Duodenal mucosa (tissue), 2 donors: ENCODE results near the gene GPR152.

Experiments used
- H3K27ac ChIP-seq: one replicate; pipeline ENCODE4 v1.7.0; 2013; ENCODE audit warnings: low read depth, low read length
- H3K27me3 ChIP-seq, 2 donors: one replicate each; pipeline ENCODE4 v1.7.0; 2013; ENCODE audit warnings: low read length in 2 of 2, control low read depth in 1 of 2; ENCODE audit not compliant: insufficient read depth in 2 of 2, control insufficient read depth in 1 of 2
- H3K36me3 ChIP-seq, 2 donors: one replicate each; pipeline ENCODE4 v1.7.0; 2013; ENCODE audit warnings: low read length in 2 of 2, control low read depth in 1 of 2; ENCODE audit not compliant: insufficient read depth in 2 of 2, control insufficient read depth in 1 of 2
- H3K4me1 ChIP-seq, 2 donors: one replicate each; pipeline ENCODE4 v1.7.0; 2013; ENCODE audit warnings: low read length in 2 of 2, control low read depth in 1 of 2; ENCODE audit not compliant: insufficient read depth in 2 of 2, control insufficient read depth in 1 of 2
- H3K4me3 ChIP-seq, 2 donors: one replicate each; pipeline ENCODE4 v1.7.0; 2013; ENCODE audit warnings: low read length in 2 of 2, low read depth in 1 of 2
- H3K9ac ChIP-seq, 2 donors: one replicate each; pipeline ENCODE4 v1.7.0; 2013; ENCODE audit warnings: low read length in 2 of 2, low read depth in 1 of 2
- H3K9me3 ChIP-seq, 2 donors: one replicate each; pipeline ENCODE4 v1.7.0; 2013; ENCODE audit warnings: low read length in 2 of 2, control low read depth in 1 of 2; ENCODE audit not compliant: control insufficient read depth in 1 of 2

The GPR152 gene, protein sequence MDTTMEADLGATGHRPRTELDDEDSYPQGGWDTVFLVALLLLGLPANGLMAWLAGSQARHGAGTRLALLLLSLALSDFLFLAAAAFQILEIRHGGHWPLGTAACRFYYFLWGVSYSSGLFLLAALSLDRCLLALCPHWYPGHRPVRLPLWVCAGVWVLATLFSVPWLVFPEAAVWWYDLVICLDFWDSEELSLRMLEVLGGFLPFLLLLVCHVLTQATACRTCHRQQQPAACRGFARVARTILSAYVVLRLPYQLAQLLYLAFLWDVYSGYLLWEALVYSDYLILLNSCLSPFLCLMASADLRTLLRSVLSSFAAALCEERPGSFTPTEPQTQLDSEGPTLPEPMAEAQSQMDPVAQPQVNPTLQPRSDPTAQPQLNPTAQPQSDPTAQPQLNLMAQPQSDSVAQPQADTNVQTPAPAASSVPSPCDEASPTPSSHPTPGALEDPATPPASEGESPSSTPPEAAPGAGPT

DNA sequence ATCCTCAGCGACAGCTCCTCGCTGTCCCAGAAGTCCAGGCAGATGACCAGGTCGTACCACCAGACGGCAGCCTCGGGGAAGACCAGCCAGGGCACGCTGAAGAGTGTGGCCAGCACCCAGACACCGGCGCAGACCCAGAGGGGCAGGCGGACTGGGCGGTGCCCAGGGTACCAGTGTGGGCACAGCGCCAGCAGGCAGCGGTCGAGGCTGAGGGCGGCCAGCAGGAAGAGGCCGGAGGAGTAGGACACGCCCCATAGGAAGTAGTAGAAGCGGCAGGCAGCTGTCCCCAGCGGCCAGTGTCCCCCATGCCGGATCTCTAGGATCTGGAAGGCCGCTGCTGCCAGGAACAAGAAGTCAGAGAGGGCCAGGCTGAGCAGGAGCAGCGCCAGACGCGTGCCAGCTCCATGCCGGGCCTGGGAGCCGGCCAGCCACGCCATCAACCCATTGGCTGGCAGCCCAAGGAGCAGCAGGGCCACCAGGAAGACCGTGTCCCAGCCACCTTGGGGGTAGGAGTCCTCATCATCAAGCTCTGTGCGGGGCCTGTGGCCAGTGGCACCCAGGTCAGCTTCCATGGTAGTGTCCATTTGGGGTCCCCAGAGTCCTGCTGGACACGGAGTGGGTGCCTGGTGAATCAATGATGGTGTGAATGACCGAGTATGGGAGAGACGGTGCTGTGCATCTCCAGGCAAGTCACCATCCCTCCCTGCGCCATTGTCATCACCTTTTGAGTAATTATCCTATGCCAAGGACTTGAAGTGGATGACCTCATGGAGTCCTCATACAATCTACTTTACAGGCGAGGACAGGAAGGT, at the start of gene GPR152:
Gene GPR152, minus strand, starts transcription at position 589 of the 812 bp plus-strand sequence. Its CDS starts 5 bp downstream, at position 584.
- Histone ChIP-seq H3K27ac (no peak within 1 kb of the TSS), H3K4me1 (peaks cover 0 to 18% of the 10 kb centered on the region in 2 donors), H3K36me3 (no peaks in the 10 kb centered on the region), H3K9ac (no peak within 1 kb of the TSS), H3K9me3 (no peaks in the 10 kb centered on the region), H3K27me3 (no peaks in the 10 kb centered on the region), H3K4me3 (no peak within 1 kb of the TSS)

DNA sequence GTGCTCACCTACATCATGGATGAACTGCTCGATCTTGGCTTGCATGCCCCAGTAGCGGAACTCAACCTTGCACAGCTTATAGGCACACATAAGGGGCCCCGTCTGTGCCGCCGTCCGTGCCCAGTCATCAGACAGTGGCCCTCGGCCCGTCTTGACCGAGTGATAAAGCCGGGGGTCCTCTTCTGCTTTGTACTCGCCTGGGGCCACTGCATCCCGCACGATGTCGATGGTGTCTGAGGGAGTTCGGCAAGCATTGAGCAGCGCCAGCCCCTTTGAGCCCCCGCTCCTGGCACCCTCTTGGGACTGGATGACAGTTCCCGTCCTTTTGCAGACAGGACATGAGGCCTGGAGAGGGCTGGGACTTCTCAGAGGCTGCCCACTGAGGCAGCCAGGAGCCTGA, 49.3 kb upstream of the GPR152 start:
- no peak overlapping the region for H3K9ac ChIP-seq
- no peaks in the 10 kb centered on the region for H3K27me3 ChIP-seq
- no peak overlapping the region for H3K27ac ChIP-seq
- no peaks in the 10 kb centered on the region for H3K9me3 ChIP-seq
- peaks cover 13 to 50% of the 10 kb centered on the region in 2 donors for H3K36me3 ChIP-seq
- H3K4me3 ChIP-seq = no peak overlapping the region
- peaks cover 17 to 30% of the 10 kb centered on the region in 2 donors for H3K4me1 ChIP-seq

DNA sequence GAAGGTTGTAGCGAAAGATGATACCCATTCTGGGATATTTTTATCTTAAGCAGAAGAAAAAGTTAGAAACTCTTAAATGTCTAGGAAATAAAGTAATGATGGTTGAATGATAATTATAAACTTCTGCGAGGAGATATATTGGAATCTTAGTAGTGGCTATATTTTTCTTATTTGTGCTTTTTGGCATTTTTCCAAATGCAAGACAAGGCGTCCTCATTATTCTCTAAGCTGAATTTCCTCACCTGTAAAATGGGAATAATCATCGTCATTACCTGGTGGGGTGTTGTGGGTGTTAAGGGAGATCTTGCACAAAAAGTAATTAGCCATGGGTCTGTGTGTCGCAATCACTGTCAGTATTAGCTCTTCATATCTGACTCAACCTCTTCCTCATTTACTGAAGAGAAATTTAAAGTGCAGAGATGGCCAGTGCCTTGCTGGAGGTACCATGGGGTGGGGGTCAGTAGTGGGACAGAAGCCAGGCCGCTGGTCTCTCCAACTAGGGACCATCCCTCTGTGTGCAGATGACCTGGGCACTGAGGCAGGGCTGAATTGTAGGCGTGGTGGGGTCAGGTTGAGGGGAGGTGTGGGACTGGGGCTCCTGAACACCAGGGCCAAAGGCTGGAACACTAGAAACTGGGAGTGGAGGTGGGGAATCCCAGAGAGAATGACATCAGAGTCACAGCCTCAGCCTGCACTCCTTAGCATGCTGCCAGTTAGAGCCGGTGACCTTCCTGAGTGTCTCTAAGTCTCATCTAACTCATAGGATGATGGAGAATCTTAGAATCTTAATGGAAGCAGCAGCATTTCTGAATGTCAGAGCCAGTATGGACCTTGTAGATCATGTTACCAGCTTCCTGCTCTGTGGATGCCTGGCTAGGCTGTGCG, 48.5 kb upstream of the GPR152 start:
- H3K4me1 ChIP-seq = peaks cover 10 to 22% of the 10 kb centered on the region in 2 donors
- no peaks in the 10 kb centered on the region for H3K9me3 ChIP-seq
- no peaks in the 10 kb centered on the region for H3K27me3 ChIP-seq
- peaks cover 14 to 49% of the 10 kb centered on the region in 2 donors for H3K36me3 ChIP-seq
- H3K27ac ChIP-seq = no peak overlapping the region
- H3K9ac ChIP-seq = no peak overlapping the region
- H3K4me3 ChIP-seq = no peak overlapping the region

DNA sequence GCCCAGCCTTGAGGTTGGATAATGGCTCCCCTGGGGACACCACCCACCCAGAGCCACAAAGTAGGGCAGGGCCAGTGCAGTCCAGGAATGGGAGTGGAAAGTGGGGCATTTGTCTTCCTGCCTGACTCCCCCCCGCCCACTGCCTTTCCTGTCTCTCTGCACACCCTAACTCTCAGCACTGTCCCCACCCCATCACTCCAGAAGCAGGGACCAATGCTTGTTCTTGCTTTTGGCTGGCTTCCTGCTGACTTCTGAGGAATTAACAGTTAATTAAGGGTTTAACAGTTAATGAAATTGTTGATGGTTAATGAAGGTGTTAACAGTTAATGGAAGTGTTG, 47.9 kb upstream of the GPR152 start:
- Histone ChIP-seq H3K27ac (no peak overlapping the region), H3K9ac (no peak overlapping the region), H3K27me3 (no peaks in the 10 kb centered on the region), H3K36me3 (peaks cover 14 to 55% of the 10 kb centered on the region in 2 donors), H3K4me1 (peaks cover 6 to 16% of the 10 kb centered on the region in 2 donors), H3K4me3 (no peak overlapping the region), H3K9me3 (no peaks in the 10 kb centered on the region)

DNA sequence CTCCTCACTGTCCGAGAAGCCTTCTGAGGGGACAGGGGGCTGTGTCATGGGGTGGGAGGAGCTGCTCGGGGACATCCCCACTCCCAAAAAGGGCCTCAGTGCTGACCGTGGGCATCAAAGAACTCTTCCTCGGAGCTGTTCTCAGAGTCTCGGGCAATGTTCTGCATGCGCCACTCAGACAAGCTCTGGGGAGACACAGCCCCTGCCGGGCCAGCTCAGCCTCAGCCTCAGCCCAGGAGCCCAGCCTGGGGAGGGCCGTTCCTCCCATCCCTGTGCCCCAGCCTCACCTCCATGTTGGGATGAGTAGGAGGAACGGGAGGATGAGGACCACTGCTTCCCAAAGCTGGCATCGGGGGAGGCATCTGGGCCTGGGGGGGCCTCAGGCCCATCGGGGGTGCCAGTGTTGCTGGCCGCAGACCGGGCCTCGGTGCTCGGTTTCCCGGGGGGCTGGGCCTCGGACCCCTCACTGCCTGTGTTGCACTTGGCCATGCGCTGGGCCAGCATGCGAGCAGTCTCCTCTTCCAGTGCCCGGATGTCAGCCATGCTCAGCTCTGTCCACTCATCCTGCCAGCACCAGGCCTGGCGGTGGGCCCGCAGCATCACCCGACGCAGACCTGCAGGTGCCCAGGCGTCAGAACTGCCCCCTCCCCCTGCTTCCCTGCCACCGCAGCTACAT, 47.4 kb upstream of the GPR152 start:
- H3K9ac ChIP-seq = no peak overlapping the region
- no peaks in the 10 kb centered on the region for H3K27me3 ChIP-seq
- H3K4me1 ChIP-seq = peaks cover 6 to 14% of the 10 kb centered on the region in 2 donors
- no peak overlapping the region for H3K27ac ChIP-seq
- H3K36me3 ChIP-seq = peaks cover 14 to 60% of the 10 kb centered on the region in 2 donors
- no peaks in the 10 kb centered on the region for H3K9me3 ChIP-seq
- H3K4me3 ChIP-seq = no peak overlapping the region

DNA sequence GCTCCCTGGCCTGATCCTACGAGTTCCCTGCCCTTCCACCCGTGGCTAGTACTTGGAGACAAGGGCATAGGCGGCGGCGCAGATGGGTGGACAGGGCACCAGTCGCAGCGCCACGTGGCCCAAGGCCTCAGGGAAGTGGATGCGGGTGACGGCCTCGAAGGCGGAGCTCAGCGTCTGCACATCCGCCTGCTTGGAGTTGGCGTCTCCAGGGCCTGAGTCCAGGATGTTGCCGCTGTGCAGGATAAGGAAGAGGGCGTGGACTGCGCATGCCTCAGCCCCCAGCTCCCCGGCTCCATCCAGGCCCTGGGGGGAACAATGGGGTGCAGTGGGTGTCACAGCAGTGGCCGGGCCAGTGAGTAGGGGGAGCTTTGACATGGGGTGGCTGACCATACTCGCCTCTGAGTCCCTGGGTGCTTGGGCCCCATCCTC, 46.0 kb upstream of the GPR152 start:
- Histone ChIP-seq H3K9me3 (no peaks in the 10 kb centered on the region), H3K9ac (no peak overlapping the region), H3K4me1 (peaks cover 2 to 6% of the 10 kb centered on the region in 2 donors), H3K27ac (no peak overlapping the region), H3K27me3 (no peaks in the 10 kb centered on the region), H3K36me3 (peaks cover 17 to 64% of the 10 kb centered on the region in 2 donors), H3K4me3 (no peak overlapping the region)

DNA sequence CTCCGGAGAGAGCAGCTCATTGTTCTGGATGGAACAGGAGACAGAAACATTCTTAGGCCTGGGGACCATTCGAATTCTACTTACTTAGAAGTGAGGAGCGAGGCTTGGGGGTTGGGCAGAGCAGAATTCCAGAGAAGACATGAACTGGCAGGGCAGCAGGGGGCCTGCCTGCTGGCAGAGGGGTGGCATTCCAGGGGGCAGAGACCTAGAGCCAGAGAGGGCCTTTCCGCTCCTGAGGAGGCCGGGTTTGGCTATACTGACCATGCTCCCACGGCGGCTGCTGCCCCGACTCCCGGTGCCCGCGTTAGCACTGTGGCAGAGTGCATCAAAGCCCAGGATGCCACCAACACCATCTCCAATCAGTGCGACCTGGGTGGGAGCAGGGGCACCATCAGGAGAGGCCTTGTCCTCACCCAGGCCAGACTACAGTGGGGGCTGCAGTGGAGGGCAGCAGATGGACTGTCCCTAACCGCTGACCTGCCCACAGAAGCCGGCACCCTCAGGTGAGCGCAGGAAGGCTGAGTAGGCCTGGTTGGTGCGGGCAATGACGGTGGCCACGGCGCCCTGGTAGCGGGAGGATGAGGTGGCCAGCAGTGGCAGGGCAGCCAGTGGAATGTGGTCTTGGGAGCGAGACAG, 45.2 kb upstream of the GPR152 start:
- H3K27me3 ChIP-seq = no peaks in the 10 kb centered on the region
- no peaks in the 10 kb centered on the region for H3K9me3 ChIP-seq
- H3K4me3 ChIP-seq = no peak overlapping the region
- H3K4me1 ChIP-seq = no peaks in the 10 kb centered on the region
- H3K9ac ChIP-seq = no peak overlapping the region
- peaks cover 19 to 69% of the 10 kb centered on the region in 2 donors for H3K36me3 ChIP-seq
- no peak overlapping the region for H3K27ac ChIP-seq

DNA sequence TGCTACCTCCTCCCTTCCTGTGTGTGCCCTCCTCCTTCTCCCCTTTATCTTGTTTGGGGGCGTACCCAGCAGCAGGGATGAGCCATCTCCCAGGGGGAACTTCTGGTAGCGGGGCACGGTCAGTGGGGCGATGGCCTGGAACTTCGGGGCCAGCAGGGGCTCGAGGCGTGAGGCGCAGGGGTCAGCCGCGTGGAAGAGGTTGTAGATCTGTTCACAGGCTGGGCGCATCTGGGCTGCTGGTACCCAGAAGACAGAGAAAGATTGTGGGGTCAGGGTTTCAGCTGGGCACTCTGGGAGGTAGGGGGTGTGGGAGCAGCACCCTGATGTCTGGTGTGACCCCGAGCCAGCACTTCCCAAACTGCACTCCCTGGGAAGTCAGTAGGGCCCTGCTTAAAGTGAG, 43.6 kb upstream of the GPR152 start:
- Histone ChIP-seq H3K9ac (no peak overlapping the region), H3K27ac (no peak overlapping the region), H3K27me3 (no peaks in the 10 kb centered on the region), H3K9me3 (no peaks in the 10 kb centered on the region), H3K36me3 (peaks cover 19 to 71% of the 10 kb centered on the region in 2 donors), H3K4me1 (no peaks in the 10 kb centered on the region), H3K4me3 (no peak overlapping the region)
